HG02884 (cell line): ENCODE results near the gene DDX3Y.

Experiments
- ATAC-seq: cut with Tn5 transposase; IDR thresholded peaks from one replicate; pipeline ENCODE4 v1.9.1; 2021; ENCODE audit warnings: mild to moderate bottlenecking, moderate library complexity; ENCODE audit not compliant: unreplicated experiment

The DDX3Y gene

DNA sequence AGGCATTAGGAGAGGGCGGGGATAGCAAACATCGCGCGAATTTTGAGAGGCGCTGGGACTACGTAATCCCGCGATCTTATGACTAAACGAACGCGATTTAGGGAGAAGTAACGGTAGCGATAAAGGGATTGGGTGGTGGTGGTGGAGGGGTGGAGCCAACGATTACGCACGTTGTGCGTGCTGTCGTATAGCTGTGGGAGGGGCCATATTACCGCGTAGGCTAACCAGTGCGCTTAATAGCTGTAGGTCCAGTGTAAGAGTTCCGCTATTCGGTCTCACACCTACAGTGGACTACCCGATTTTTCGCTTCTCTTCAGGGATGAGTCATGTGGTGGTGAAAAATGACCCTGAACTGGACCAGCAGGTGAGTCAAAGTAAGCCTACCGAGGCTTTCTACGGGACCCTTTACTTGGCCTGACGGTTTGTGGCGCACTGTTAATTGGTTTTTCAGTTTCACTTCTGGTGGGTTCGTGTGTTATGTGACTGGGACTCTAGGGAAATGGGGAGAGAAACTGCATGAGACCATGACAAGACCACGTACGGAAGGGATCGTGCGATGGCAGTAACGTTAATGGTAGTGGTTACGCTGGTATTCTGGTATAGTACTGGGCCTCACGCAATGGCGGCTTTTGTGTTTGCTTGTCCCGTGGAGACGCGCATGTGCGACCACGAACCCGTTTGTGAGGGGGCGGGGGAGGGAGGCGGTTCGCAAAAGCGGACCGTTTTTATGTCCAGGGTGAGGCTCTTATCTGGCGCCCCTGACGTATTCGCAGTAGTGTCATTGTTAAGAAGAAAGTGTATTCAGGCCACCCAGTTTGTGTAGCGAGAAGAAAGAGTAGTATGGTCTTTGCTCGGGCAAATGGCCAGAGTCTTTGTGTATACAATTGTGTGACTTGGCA is at the start of gene DDX3Y:
Gene DDX3Y, plus strand, starts transcription at position 251 of the 899 bp plus-strand sequence. Its CDS starts 69 bp downstream, at position 320.
- ATAC-seq, result peak; percentile 74

DNA sequence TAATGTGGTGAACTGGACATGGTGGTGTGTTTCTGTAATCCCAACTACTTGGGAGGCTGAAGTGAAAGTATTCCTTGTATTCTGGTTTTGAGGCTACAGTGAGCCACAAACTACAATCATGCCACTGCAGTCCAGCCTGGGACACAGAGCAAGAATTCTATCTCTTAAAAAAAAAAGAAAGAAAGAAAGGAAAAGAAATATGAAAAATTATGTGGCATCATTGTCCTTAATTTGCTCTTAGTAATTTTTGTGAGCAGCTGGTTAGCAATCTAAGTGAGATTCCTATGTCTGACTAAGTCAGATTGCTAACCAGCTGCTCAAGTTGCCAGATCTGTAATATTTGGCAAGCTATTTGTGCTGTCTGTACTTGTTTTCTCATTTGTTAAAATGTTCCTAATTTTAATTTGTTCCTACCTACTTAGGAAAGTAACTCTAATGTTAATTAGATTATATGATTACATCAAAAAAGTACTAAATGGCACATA is 48.8 kb upstream of the DDX3Y start:
- ATAC-seq, result no peak

DNA sequence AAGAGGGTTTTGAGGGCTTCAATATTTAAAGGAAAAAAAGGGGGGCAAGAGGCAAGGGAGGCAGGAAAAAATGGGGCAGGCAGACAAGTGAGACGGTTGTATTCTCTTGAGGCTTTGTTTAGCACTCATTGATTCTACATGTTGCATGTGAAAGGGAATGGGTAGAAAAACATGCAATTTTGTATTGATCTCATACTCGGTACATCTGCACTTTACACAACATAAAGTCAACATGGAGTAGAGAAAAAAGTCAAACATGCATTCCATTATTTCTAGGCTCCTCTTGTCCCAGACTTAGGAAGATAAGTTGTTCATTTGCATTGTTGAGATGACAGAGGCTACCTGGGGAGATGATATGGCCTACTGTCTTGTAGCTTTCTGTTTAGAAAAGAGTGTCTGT is 36.7 kb upstream of the DDX3Y start:
- no peak for ATAC-seq

DNA sequence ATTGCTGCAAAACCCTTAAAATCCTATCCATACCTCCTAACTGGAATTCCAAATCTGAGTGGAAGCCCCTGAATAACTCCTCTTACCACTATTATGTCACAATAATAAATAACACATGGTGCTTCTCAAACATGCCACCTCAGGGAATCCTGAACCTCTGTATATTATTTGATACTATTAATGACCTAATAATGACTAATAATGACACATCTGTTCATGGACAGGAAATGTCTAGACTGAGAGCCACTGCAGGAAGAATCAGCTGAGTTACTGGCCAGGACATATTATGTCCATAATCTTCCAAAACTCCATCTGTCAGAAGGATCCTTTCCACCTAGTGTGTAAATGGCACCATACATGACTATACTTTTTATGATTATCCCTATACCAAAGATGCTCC is 7.7 kb upstream of the DDX3Y start:
- ATAC-seq, result no peak

DNA sequence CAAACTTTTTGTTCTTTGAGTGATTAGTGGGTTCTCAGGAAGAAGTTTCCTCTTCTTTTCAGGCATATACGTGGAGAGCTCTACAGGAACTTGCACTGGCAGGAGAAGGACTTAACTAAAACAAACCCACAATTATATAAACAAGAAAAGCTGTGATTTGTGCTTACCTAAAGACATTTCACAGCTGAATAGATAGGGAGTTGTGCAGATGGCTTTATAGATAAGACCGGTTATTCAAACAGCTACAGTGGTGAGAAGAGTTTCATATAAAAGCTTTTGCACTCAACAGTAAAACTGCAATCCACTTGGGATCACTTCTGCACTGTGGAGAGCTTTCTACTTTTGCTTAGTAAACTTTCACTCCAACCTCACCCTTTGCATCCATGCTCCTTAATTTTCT is 6.1 kb upstream of the DDX3Y start:
- no peak for ATAC-seq

DNA sequence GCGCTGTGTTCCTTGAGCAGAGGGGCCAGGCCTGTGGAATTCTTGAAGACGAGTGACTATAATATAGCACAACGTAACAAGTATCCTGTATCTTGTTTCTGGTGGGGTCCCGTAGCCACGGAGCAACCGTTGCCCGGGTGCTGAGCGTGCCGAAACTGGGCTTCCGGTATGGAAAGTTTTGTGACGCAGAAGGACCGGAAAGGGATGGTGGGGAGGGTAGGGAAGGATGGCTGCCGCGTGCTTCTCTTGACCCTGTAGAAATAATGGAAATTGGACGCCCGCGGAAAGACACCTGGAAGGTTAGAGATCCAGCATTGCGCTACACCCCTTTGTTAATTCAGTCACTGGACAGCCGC is 827 bp downstream of the DDX3Y start:
- ATAC-seq, result peak; percentile 42

DNA sequence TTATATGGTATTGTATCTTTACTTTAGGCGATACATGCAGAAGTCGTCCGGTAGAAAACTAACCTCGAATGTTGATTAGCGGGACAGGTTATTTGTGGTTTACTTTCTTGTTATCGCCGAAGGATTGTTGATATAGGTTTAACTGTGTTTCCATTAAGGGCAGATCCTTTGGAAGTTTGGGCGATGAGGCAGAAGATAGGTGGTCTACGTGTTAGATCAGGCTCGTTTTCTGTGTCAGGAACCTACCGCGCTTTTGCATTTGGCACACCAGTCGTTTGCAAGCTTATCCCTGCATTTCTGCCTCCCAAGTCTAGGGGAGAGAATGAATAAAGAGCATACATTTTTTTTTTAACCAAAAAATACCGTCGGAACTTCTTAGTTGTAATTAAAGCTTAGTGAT is 1.2 kb downstream of the DDX3Y start:
- no peak for ATAC-seq

DNA sequence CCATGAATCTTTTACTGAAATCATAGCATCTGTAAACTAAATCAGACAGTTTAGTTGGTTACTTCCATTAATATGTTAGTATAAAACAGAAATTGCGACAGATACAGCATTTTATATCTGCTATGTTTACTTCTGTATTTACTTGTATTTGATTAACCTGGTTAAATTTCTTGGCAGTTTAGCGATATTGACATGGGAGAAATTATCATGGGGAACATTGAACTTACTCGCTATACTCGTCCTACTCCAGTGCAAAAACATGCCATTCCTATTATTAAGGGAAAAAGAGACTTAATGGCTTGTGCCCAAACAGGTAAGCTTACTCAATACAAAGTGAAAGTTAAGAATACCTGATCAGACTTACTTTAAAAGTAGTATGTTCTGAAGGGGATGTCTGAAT is 8.9 kb downstream of the DDX3Y start:
- no peak for ATAC-seq

DNA sequence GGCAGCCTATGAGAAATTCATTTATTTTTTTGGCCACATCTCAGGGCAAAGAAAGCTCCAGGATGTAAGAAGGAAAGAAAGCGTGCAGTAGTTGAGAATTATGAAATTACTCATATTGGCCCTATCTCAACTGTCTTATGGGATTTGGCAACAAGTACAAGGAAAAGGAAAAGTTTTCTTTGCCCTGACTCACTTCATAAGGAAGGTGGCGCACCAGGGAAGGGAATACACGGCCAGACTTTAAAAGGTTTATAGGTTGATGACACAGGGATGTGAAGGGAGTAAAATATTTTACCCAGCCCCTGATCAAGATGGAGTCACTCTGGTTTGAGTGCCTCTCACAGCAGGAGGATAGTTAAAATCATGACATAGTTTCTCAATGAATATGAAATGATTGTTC is 23.4 kb downstream of the DDX3Y start:
- ATAC-seq, result no peak

DNA sequence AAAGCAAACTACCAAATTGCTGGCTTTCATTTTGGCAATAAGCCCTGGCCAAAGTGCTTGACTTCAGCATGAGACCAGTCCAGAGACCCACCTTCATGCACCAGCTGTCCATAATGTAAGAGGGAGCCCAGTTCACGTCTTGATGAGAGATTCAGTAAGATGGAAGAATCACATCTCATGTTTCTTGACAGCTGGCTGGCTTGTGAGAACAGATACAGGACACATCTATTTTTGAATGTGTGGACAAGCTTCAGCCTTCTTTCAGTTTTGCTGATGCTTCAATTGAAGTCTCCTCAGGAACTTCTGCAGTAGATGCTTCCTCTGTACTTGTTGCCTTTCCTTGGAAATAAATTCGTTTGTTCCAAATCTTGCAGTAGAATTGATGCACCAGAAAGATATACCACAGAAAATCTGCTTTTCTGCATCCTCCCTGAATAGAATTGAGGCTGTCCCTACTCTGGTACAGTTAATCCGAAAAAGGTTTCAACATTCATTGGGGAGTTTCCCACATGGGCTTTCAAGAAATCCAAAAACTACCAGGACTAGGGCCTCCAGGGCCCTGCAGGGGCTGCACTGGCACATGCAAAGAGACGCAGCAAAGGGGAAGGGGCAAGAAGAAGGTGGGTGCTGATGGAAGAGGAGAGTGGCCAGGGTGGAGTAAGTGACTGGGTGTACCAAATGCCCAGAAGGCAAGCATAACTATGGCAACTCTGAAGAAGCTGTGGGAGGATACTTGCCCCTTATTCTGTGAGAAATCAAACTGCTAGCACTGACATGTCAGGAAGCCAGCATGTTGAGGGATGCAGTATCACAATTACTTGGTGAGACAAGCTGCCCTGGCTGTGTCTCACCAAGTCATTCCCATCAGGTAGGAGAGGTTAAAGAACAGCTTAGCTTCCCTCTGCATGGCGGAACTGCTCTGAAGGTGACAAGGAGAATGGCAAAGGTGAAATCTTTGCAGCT is 37.3 kb downstream of the DDX3Y start:
- ATAC-seq, result no peak
